ENCODE results near the gene SMOC1. TPM values are rescaled to one million over a fixed set of nuclear protein-coding genes. Genes with fewer than 3 reads are reported as not detected.

The SMOC1 gene
- polyA plus RNA-seq, 3 donors from 2014 or later, result not detected

GRCh38 chr14:69873877-69874780 is 5.1 kb upstream of the SMOC1 start:
- Mint-ChIP-seq H3K4me1 (no peaks in the 10 kb centered on the region), H3K4me3 (no peak overlapping the region), H3K36me3 (no peaks in the 10 kb centered on the region), H3K9me3 (no peaks in the 10 kb centered on the region), H3K27ac (no peak overlapping the region), H3K27me3 (ENCODE audit: low read depth in 3 of 3) (peaks cover 7 to 21% (median 8%) of the 10 kb centered on the region in 3 donors)
- no peak for DNase-seq

GRCh38 chr14:69876221-69876847 is 2.9 kb upstream of the SMOC1 start:
- DNase-seq, result no peak
- Mint-ChIP-seq H3K4me1 (no peaks in the 10 kb centered on the region), H3K27me3 (ENCODE audit: low read depth in 3 of 3) (peaks cover 5 to 20% (median 13%) of the 10 kb centered on the region in 3 donors), H3K36me3 (no peaks in the 10 kb centered on the region), H3K9me3 (no peaks in the 10 kb centered on the region), H3K27ac (no peak overlapping the region), H3K4me3 (no peak overlapping the region)

GRCh38 chr14:69876848-69877306 is 2.3 kb upstream of the SMOC1 start:
- Mint-ChIP-seq H3K27ac (no peak overlapping the region), H3K4me1 (no peaks in the 10 kb centered on the region), H3K4me3 (no peak overlapping the region), H3K9me3 (peaks cover 0 to 1% (median 0%) of the 10 kb centered on the region in 6 donors), H3K36me3 (no peaks in the 10 kb centered on the region), H3K27me3 (ENCODE audit: low read depth in 3 of 3) (peaks cover 7 to 22% (median 14%) of the 10 kb centered on the region in 3 donors)
- no peak for DNase-seq

GRCh38 chr14:69877492-69877891 is 1.7 kb upstream of the SMOC1 start:
- no peaks in the 10 kb centered on the region for H3K4me1 Mint-ChIP-seq
- H3K27me3 Mint-ChIP-seq (ENCODE audit: low read depth in 3 of 3), result peaks cover 8 to 20% (median 16%) of the 10 kb centered on the region in 3 donors

GRCh38 chr14:69878251-69878650 is 965 bp upstream of the SMOC1 start:
- no peak overlapping the region for H3K27ac Mint-ChIP-seq
- H3K4me3 Mint-ChIP-seq, result no peak overlapping the region
- peaks cover 0 to 1% (median 0%) of the 10 kb centered on the region in 6 donors for H3K9me3 Mint-ChIP-seq
- no peak for DNase-seq
- H3K4me1 Mint-ChIP-seq, result no peaks in the 10 kb centered on the region
- H3K36me3 Mint-ChIP-seq, result no peaks in the 10 kb centered on the region
- H3K27me3 Mint-ChIP-seq (ENCODE audit: low read depth in 3 of 3), result peaks cover 10 to 22% (median 16%) of the 10 kb centered on the region in 3 donors

More at GRCh38 chr14:69877492-69877891, 1.7 kb upstream of the SMOC1 start:
- Mint-ChIP-seq H3K36me3 (no peaks in the 10 kb centered on the region), H3K9me3 (peaks cover 0 to 1% (median 0%) of the 10 kb centered on the region in 6 donors), H3K27ac (no peak overlapping the region), H3K4me3 (no peak overlapping the region)
- DNase-seq, result no peak

GRCh38 chr14:69880044-69880487 is 850 bp downstream of the SMOC1 start:
- peaks cover 10 to 24% (median 14%) of the 10 kb centered on the region in 3 donors for H3K27me3 Mint-ChIP-seq (ENCODE audit: low read depth in 3 of 3)
- H3K27ac Mint-ChIP-seq, result no peak overlapping the region
- DNase-seq, result no peak
- no peak overlapping the region for H3K4me3 Mint-ChIP-seq
- peaks cover 0 to 1% (median 0%) of the 10 kb centered on the region in 6 donors for H3K9me3 Mint-ChIP-seq
- no peaks in the 10 kb centered on the region for H3K36me3 Mint-ChIP-seq
- H3K4me1 Mint-ChIP-seq, result no peaks in the 10 kb centered on the region

GRCh38 chr14:69880893-69881292 is 1.7 kb downstream of the SMOC1 start:
- no peak overlapping the region for H3K27ac Mint-ChIP-seq
- no peak overlapping the region for H3K4me3 Mint-ChIP-seq
- H3K27me3 Mint-ChIP-seq (ENCODE audit: low read depth in 3 of 3), result peaks cover 10 to 24% (median 14%) of the 10 kb centered on the region in 3 donors
- no peaks in the 10 kb centered on the region for H3K36me3 Mint-ChIP-seq
- H3K4me1 Mint-ChIP-seq, result no peaks in the 10 kb centered on the region
- DNase-seq, result no peak
- peaks cover 0 to 1% (median 0%) of the 10 kb centered on the region in 6 donors for H3K9me3 Mint-ChIP-seq

GRCh38 chr14:69882116-69882864 is 3.1 kb downstream of the SMOC1 start:
- no peak overlapping the region for H3K27ac Mint-ChIP-seq
- no peaks in the 10 kb centered on the region for H3K4me1 Mint-ChIP-seq
- DNase-seq, result no peak
- H3K27me3 Mint-ChIP-seq (ENCODE audit: low read depth in 3 of 3), result peaks cover 11 to 24% (median 14%) of the 10 kb centered on the region in 3 donors
- peaks cover 0 to 1% (median 0%) of the 10 kb centered on the region in 6 donors for H3K9me3 Mint-ChIP-seq
- no peaks in the 10 kb centered on the region for H3K36me3 Mint-ChIP-seq
- H3K4me3 Mint-ChIP-seq, result no peak overlapping the region

GRCh38 chr14:69882915-69883314 is 3.7 kb downstream of the SMOC1 start:
- no peaks in the 10 kb centered on the region for H3K36me3 Mint-ChIP-seq
- H3K27me3 Mint-ChIP-seq (ENCODE audit: low read depth in 3 of 3), result peaks cover 11 to 18% (median 14%) of the 10 kb centered on the region in 3 donors
- DNase-seq, result no peak
- no peak overlapping the region for H3K27ac Mint-ChIP-seq
- no peak overlapping the region for H3K4me3 Mint-ChIP-seq
- peaks cover 0 to 1% (median 0%) of the 10 kb centered on the region in 6 donors for H3K9me3 Mint-ChIP-seq
- no peaks in the 10 kb centered on the region for H3K4me1 Mint-ChIP-seq

GRCh38 chr14:69886453-69887242 is 7.4 kb downstream of the SMOC1 start:
- no peak overlapping the region for H3K27ac Mint-ChIP-seq
- no peak for DNase-seq
- H3K27me3 Mint-ChIP-seq (ENCODE audit: low read depth in 3 of 3), result peaks cover 2 to 14% (median 14%) of the 10 kb centered on the region in 3 donors

GRCh38 chr14:69887740-69888657 is 8.8 kb downstream of the SMOC1 start:
- H3K9me3 Mint-ChIP-seq, result peaks cover 0 to 2% (median 0%) of the 10 kb centered on the region in 6 donors
- peaks cover 0 to 15% (median 13%) of the 10 kb centered on the region in 3 donors for H3K27me3 Mint-ChIP-seq (ENCODE audit: low read depth in 3 of 3)
- H3K27ac Mint-ChIP-seq, result no peak overlapping the region
- no peaks in the 10 kb centered on the region for H3K4me1 Mint-ChIP-seq
- DNase-seq, result no peak
- no peaks in the 10 kb centered on the region for H3K36me3 Mint-ChIP-seq
- H3K4me3 Mint-ChIP-seq, result no peak overlapping the region

More at GRCh38 chr14:69886453-69887242, 7.4 kb downstream of the SMOC1 start:
- no peaks in the 10 kb centered on the region for H3K4me1 Mint-ChIP-seq
- H3K36me3 Mint-ChIP-seq, result no peaks in the 10 kb centered on the region
- H3K9me3 Mint-ChIP-seq, result peaks cover 0 to 2% (median 0%) of the 10 kb centered on the region in 6 donors
- H3K4me3 Mint-ChIP-seq, result no peak overlapping the region

- no peaks in the 10 kb centered on the region for H3K36me3 Mint-ChIP-seq
- H3K4me3 Mint-ChIP-seq, result no peak overlapping the region
- no peak overlapping the region for H3K27ac Mint-ChIP-seq
- H3K4me1 Mint-ChIP-seq, result no peaks in the 10 kb centered on the region
- H3K27me3 Mint-ChIP-seq (ENCODE audit: low read depth in 3 of 3), result peaks cover 0 to 11% (median 9%) of the 10 kb centered on the region in 3 donors
- DNase-seq, result no peak
- H3K9me3 Mint-ChIP-seq, result peaks cover 0 to 4% (median 0%) of the 10 kb centered on the region in 6 donors
Measured at GRCh38 chr14:69891422-69891821, 12.2 kb downstream of the SMOC1 start.

All from immature natural killer cell (primary cell).